Vagina (tissue), 2 donors: Measurements from ENCODE around the gene ASAP3. TPM values are rescaled to one million over a fixed set of nuclear protein-coding genes. Genes with fewer than 3 reads are reported as not detected.

Experiments used
- DNase-seq, 2 donors: peaks; one replicate each; pipeline ENCODE4 v3.0.0-alpha.2; 2017; ENCODE audit errors: extremely low spot score in 2 of 2
- H3K27ac ChIP-seq: fragments of 200-600 bp; sonication (generic); one replicate; pipeline ENCODE4 v1.5.1; 2019
- H3K27me3 ChIP-seq: fragments of 200-600 bp; sonication (generic); one replicate; pipeline ENCODE4 v1.5.1; 2019
- H3K36me3 ChIP-seq, 2 donors: fragments of 200-600 bp; sonication (generic); one replicate each; pipeline ENCODE4 v1.5.1; 2017 to 2019
- H3K4me1 ChIP-seq: fragments of 200-600 bp; sonication (generic); one replicate; pipeline ENCODE4 v1.5.1; 2019
- H3K4me3 ChIP-seq, 2 donors: fragments of 200-600 bp; sonication (generic); 1 replicate in 1 of 2; 2 replicates in 1 of 2; pipeline ENCODE4 v1.5.1; 2016 to 2019
- H3K9me3 ChIP-seq: fragments of 200-600 bp; sonication (generic); one replicate; pipeline ENCODE4 v1.5.1; 2019
- CTCF ChIP-seq, 3 experiments: fragments of 450-650 bp in 2 of 3; fragments of 200-600 bp in 1 of 3; sonication (generic) in 1 of 3; IDR thresholded peaks; one replicate each; pipeline ENCODE4 v1.5.1; 2017 to 2019; ENCODE audit warnings: antibody characterized with exemption in 3 of 3, mild to moderate bottlenecking in 2 of 3, moderate library complexity in 2 of 3
- POLR2A ChIP-seq, 2 donors: fragments of 450-650 bp; IDR thresholded peaks; one replicate each; pipeline ENCODE4 v1.6.1; 2017; ENCODE audit warnings: antibody characterized with exemption in 2 of 2, mild to moderate bottlenecking in 2 of 2, moderate library complexity in 2 of 2
- POLR2AphosphoS5 ChIP-seq, 2 donors: sonication (generic); formaldehyde crosslinking; IDR thresholded peaks; one replicate each; pipeline ENCODE4 v1.9.0; 2017; ENCODE audit warnings: antibody characterized with exemption in 2 of 2, mild to moderate bottlenecking in 2 of 2, low read depth in 1 of 2; ENCODE audit not compliant: insufficient read depth in 1 of 2
- intact Hi-C: fragments of 100-400 bp; cut with DNase I; formaldehyde crosslinking; loops from one replicate; pipeline ENCODE4 v1.15.1; 2023
- total RNA-seq: library from RNA; depleted of rRNA; stranded (reverse); fragments of >200 nt; gene quantifications from one replicate; pipeline ENCODE4 v1.2.3, GENCODE V29; 2016

The ASAP3 gene
- total RNA-seq, 1 donor from 2014 or later = 79.1 TPM

- Histone ChIP-seq H3K4me1 (peaks cover 44% of the 10 kb centered on the region), H3K27ac (peak overlapping the region; percentile 64), H3K36me3 (no peaks in the 10 kb centered on the region), H3K27me3 (no peaks in the 10 kb centered on the region), H3K9me3 (no peaks in the 10 kb centered on the region), H3K4me3 (no peak overlapping the region)
- no peak for TF ChIP-seq POLR2A (IDR thresholded peaks at IDR 0.05)
- TF ChIP-seq CTCF (IDR thresholded peaks at IDR 0.05) = no peak
- TF ChIP-seq POLR2AphosphoS5 (IDR thresholded peaks at IDR 0.05; ENCODE audit: insufficient read depth in 1 of 2, low read depth in 1 of 2) = no peak
- intact Hi-C loops = loop anchor here (10.0 kb wide), 1 partner anchor 56 kb away; the partner anchor contains the start of gene TCEA3
- DNase-seq = no peak
Observed at GRCh38 chr1:23480187-23481025, 3.6 kb downstream of the ASAP3 start.

- H3K4me3 ChIP-seq = no peak overlapping the region
- H3K27ac ChIP-seq = peak overlapping the region; percentile 64
- DNase-seq = no peak
- no peak for TF ChIP-seq CTCF (IDR thresholded peaks at IDR 0.05)
- TF ChIP-seq POLR2AphosphoS5 (IDR thresholded peaks at IDR 0.05; ENCODE audit: insufficient read depth in 1 of 2, low read depth in 1 of 2) = no peak
- no peak for TF ChIP-seq POLR2A (IDR thresholded peaks at IDR 0.05)
- H3K36me3 ChIP-seq = no peaks in the 10 kb centered on the region
- no peaks in the 10 kb centered on the region for H3K27me3 ChIP-seq
- intact Hi-C loops = no loop called here
- peaks cover 48% of the 10 kb centered on the region for H3K4me1 ChIP-seq
- no peaks in the 10 kb centered on the region for H3K9me3 ChIP-seq
Observed at GRCh38 chr1:23479666-23479941, 4.4 kb downstream of the ASAP3 start.

- Histone ChIP-seq H3K36me3 (no peaks in the 10 kb centered on the region), H3K9me3 (no peaks in the 10 kb centered on the region), H3K4me1 (peaks cover 53% of the 10 kb centered on the region), H3K4me3 (no peak overlapping the region), H3K27ac (peak overlapping the region; percentile 64), H3K27me3 (no peaks in the 10 kb centered on the region)
- peak in 1 of 2 donors; percentile 91 for DNase-seq
- intact Hi-C loops = no loop called here
- no peak for TF ChIP-seq POLR2A (IDR thresholded peaks at IDR 0.05)
- TF ChIP-seq POLR2AphosphoS5 (IDR thresholded peaks at IDR 0.05; ENCODE audit: insufficient read depth in 1 of 2, low read depth in 1 of 2) = peak; percentile 34 to 55
- no peak for TF ChIP-seq CTCF (IDR thresholded peaks at IDR 0.05)
Observed at GRCh38 chr1:23478896-23479665, 4.9 kb downstream of the ASAP3 start.

GRCh38 chr1:23477359-23478144, 6.4 kb downstream of the ASAP3 start:
- no peaks in the 10 kb centered on the region for H3K9me3 ChIP-seq
- intact Hi-C loops = no loop called here
- peaks cover 61% of the 10 kb centered on the region for H3K4me1 ChIP-seq
- no peak for DNase-seq
- no peak overlapping the region for H3K27ac ChIP-seq
- no peak for TF ChIP-seq POLR2A (IDR thresholded peaks at IDR 0.05)
- no peak for TF ChIP-seq POLR2AphosphoS5 (IDR thresholded peaks at IDR 0.05; ENCODE audit: insufficient read depth in 1 of 2, low read depth in 1 of 2)
- no peak for TF ChIP-seq CTCF (IDR thresholded peaks at IDR 0.05)
- H3K36me3 ChIP-seq = no peaks in the 10 kb centered on the region
- H3K4me3 ChIP-seq = no peak overlapping the region
- no peaks in the 10 kb centered on the region for H3K27me3 ChIP-seq
